ENCODE measurements around the gene TMC7. TPM values are rescaled to one million over a fixed set of nuclear protein-coding genes. Genes with fewer than 3 reads are reported as not detected.

TMC7 gene
- total RNA-seq, 1 experiment from 2014 or later: 4.3 TPM

- TF ChIP-seq EZH2 (IDR thresholded peaks at IDR 0.05; ENCODE audit: low read depth): no peak
- TF ChIP-seq, protein P1, sequence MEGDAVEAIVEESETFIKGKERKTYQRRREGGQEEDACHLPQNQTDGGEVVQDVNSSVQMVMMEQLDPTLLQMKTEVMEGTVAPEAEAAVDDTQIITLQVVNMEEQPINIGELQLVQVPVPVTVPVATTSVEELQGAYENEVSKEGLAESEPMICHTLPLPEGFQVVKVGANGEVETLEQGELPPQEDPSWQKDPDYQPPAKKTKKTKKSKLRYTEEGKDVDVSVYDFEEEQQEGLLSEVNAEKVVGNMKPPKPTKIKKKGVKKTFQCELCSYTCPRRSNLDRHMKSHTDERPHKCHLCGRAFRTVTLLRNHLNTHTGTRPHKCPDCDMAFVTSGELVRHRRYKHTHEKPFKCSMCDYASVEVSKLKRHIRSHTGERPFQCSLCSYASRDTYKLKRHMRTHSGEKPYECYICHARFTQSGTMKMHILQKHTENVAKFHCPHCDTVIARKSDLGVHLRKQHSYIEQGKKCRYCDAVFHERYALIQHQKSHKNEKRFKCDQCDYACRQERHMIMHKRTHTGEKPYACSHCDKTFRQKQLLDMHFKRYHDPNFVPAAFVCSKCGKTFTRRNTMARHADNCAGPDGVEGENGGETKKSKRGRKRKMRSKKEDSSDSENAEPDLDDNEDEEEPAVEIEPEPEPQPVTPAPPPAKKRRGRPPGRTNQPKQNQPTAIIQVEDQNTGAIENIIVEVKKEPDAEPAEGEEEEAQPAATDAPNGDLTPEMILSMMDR (conservative IDR thresholded peaks at IDR 0.05): no peak
- Histone ChIP-seq H4K20me1 (ENCODE audit: insufficient read depth) (no peaks in the 10 kb centered on the region), H3K79me2 (ENCODE audit: low read depth) (no peaks in the 10 kb centered on the region), H3K27ac (no peak overlapping the region), H3K36me3 (ENCODE audit: low read depth) (no peaks in the 10 kb centered on the region; the same call in 1 of the 2 replicates), H3K4me2 (no peak overlapping the region), H3F3A (ENCODE audit: insufficient read depth, low read depth) (peaks cover 3% of the 10 kb centered on the region; the same call in 1 of the 2 replicates), H3K4me3 (no peak overlapping the region), H3K27me3 (ENCODE audit: insufficient read depth, low read depth) (no peaks in the 10 kb centered on the region), H2AFZ (no peak overlapping the region), H3K9me2 (ENCODE audit: insufficient read depth) (no peaks in the 10 kb centered on the region), H3K4me1 (replicated peaks; ENCODE audit: insufficient read depth) (no peaks in the 10 kb centered on the region), H3K9me3 (ENCODE audit: insufficient read depth, low read depth) (no peaks in the 10 kb centered on the region)
- intact Hi-C loops (cut with micrococcal nuclease; ENCODE audit: unreplicated experiment): no loop called here
- no peak for DNase-seq
- BruUV-seq (replicated peaks): no TSS peak
- CTCF ChIA-PET: no interaction called here
- POLR2A ChIA-PET (ENCODE audit: unreplicated experiment): no interaction called here
These were observed 91.8 kb downstream of the TMC7 start for GRCh38 chr16:19075511-19075910.

DNA sequence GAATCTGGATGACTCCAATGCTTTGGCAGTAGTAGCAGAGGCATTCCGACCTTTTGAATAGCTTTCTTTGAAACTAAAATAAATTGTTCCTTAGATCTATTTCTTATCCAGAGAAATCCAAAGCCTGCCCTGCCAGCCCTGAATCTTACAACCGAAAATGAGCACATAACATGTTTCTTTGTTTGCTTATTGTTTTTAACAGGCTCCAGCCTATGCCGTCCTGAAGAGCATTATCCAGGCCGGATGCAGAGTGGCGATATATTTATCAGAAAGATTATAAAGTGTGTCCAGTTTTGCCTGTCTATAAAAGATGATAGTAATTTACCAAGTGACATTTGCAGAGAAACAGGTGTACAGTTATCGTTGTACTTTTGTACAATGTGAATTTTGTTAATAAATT, 94.1 kb downstream of the TMC7 start:
- intact Hi-C loops (cut with micrococcal nuclease; ENCODE audit: unreplicated experiment): no loop called here
- POLR2A ChIA-PET (ENCODE audit: unreplicated experiment): no interaction called here
- Histone ChIP-seq H3K79me2 (ENCODE audit: low read depth) (no peaks in the 10 kb centered on the region), H3K27ac (no peak overlapping the region), H3F3A (ENCODE audit: insufficient read depth, low read depth) (0 out of 2 replicates have a peak, but pooled peaks cover 3% of the 10 kb centered on the region), H3K36me3 (ENCODE audit: low read depth) (no peaks in the 10 kb centered on the region; the same call in 1 of the 2 replicates), H3K4me1 (replicated peaks; ENCODE audit: insufficient read depth) (no peaks in the 10 kb centered on the region), H3K4me2 (no peak overlapping the region), H3K9me3 (ENCODE audit: insufficient read depth, low read depth) (no peaks in the 10 kb centered on the region), H3K9me2 (ENCODE audit: insufficient read depth) (no peaks in the 10 kb centered on the region), H3K27me3 (ENCODE audit: insufficient read depth, low read depth) (no peaks in the 10 kb centered on the region), H3K4me3 (no peak overlapping the region), H4K20me1 (ENCODE audit: insufficient read depth) (no peaks in the 10 kb centered on the region), H2AFZ (no peak overlapping the region)
- no TSS peak for BruUV-seq (replicated peaks)
- TF ChIP-seq EZH2 (IDR thresholded peaks at IDR 0.05; ENCODE audit: low read depth): no peak
- TF ChIP-seq, protein P1 (conservative IDR thresholded peaks at IDR 0.05): no peak
- CTCF ChIA-PET: no interaction called here
- no peak for DNase-seq

GRCh38 chr16:19083670-19084069, 99.9 kb downstream of the TMC7 start:
- H3K9me2 ChIP-seq (ENCODE audit: insufficient read depth): no peaks in the 10 kb centered on the region
- H3F3A ChIP-seq (ENCODE audit: insufficient read depth, low read depth): no peaks in the 10 kb centered on the region
- no peak overlapping the region for H2AFZ ChIP-seq
- no TSS peak for BruUV-seq (replicated peaks)
- DNase-seq: no peak
- no peaks in the 10 kb centered on the region for H4K20me1 ChIP-seq (ENCODE audit: insufficient read depth)
- H3K4me2 ChIP-seq: no peak overlapping the region
- peaks cover 18% of the 10 kb centered on the region for H3K79me2 ChIP-seq (ENCODE audit: low read depth)
- intact Hi-C loops (cut with micrococcal nuclease; ENCODE audit: unreplicated experiment): no loop called here
- H3K4me3 ChIP-seq: no peak overlapping the region
- POLR2A ChIA-PET (ENCODE audit: unreplicated experiment): no interaction called here
- no peaks in the 10 kb centered on the region for H3K27me3 ChIP-seq (ENCODE audit: insufficient read depth, low read depth)
- H3K36me3 ChIP-seq (ENCODE audit: low read depth): no peaks in the 10 kb centered on the region
- no peaks in the 10 kb centered on the region for H3K9me3 ChIP-seq (ENCODE audit: insufficient read depth, low read depth)
- H3K27ac ChIP-seq: no peak overlapping the region
- TF ChIP-seq, protein P1 (conservative IDR thresholded peaks at IDR 0.05): no peak
- TF ChIP-seq EZH2 (IDR thresholded peaks at IDR 0.05; ENCODE audit: low read depth): no peak
- CTCF ChIA-PET: no interaction called here
- peaks cover 15% of the 10 kb centered on the region for H3K4me1 ChIP-seq (replicated peaks; ENCODE audit: insufficient read depth)

Data from PC-9 (cell line).